Measurements from ENCODE around the gene ARL8B. TPM values are rescaled to one million over a fixed set of nuclear protein-coding genes. Genes with fewer than 3 reads are reported as not detected.

The ARL8B gene
- total and polyA plus RNA-seq, 10 of the 15 experiments (the other 5 are each of a cell fraction or from before 2014, with no cell fraction given) = 22.0 to 80.6 (median 43.7) TPM

GRCh38 chr3:5141760-5142159 lies 19.7 kb downstream of the ARL8B start:
- no peak overlapping the region for H3K4me2 ChIP-seq (ENCODE audit: control insufficient read depth, insufficient read depth)
- H4K20me1 ChIP-seq (ENCODE audit: control insufficient read depth, insufficient read depth) = no peaks in the 10 kb centered on the region
- ATAC-seq (no peak), FAIRE-seq (no peak), DNase-seq (ENCODE audit: low read depth, low spot score) (no peak)
- 63% methylated on average over 4 of the region's 4 CpGs for WGBS (ENCODE audit: insufficient coverage, insufficient replicate concordance, low lambda C conversion rate, missing lambda C conversion rate)
- in situ Hi-C loops (cut with MboI) (no loop called here), intact Hi-C loops (cut with micrococcal nuclease; ENCODE audit: unreplicated experiment) (loop anchor here (2.0 kb wide), 2 partner anchors 45 to 157 kb away; partner anchors contain the start of gene EDEM1)
- no TSS peak for BruUV-seq (replicated peaks)
- ChIA-PET RAD21 (ENCODE audit: unreplicated experiment) (interaction anchor here (1.0 to 6.1 kb wide), 3 partner anchors 44 to 156 kb away, joined by 3 to 93 read pairs (median 12); no protein-coding TSS in a partner anchor), POLR2A (interaction anchor here (1.4 kb wide), 1 partner anchor 40 kb away, joined by 6 read pairs; no protein-coding TSS in a partner anchor), SMC1A (ENCODE audit: uncharacterized antibody, unreplicated experiment) (interaction anchor here (3.5 to 10.3 kb wide), 2 partner anchors 9 to 48 kb away, joined by 17 to 284 read pairs; partner anchors contain the start of gene EDEM1), CTCF (interaction anchor here (1.2 to 7.3 kb wide), 2 partner anchors 9 to 48 kb away, joined by 3 to 163 read pairs; partner anchors contain the start of gene EDEM1)
- H3K4me3 ChIP-seq = no peak overlapping the region
- peaks cover 38% of the 10 kb centered on the region for H3K9me3 ChIP-seq (replicated peaks; ENCODE audit: control insufficient read depth, insufficient read depth, low read length)
- peaks cover 54% of the 10 kb centered on the region for H3K4me1 ChIP-seq (ENCODE audit: control insufficient read depth, insufficient read depth, low read length)
- no peaks in the 10 kb centered on the region for H3K27me3 ChIP-seq (replicated peaks in 1 of 2; ENCODE audit: control insufficient read depth in 2 of 2, insufficient read depth in 2 of 2, low read length in 1 of 2)
- H3K9ac ChIP-seq (ENCODE audit: control insufficient read depth, insufficient read depth, low read length) = no peak overlapping the region; the same call in 1 of the 2 replicates
- peaks cover 95% of the 10 kb centered on the region for H3K79me2 ChIP-seq (ENCODE audit: control insufficient read depth, insufficient read depth, low read length)
- H3K27ac ChIP-seq (ENCODE audit: control insufficient read depth, insufficient read depth) = peak overlapping the region; percentile 90
- no peak overlapping the region for H2AFZ ChIP-seq (ENCODE audit: control insufficient read depth, low read depth, low read length)
- peak; percentile 52 for TF ChIP-seq JUNB (IDR thresholded peaks at IDR 0.05)
- TF ChIP-seq MTA2 (IDR thresholded peaks at IDR 0.05; ENCODE audit: low read depth) = peak; percentile 22; the same call in 1 of the 2 replicates
- TF ChIP-seq PAX8 (IDR thresholded peaks at IDR 0.05) = no peak
- peak; percentile 75 for TF ChIP-seq RUNX3 (IDR thresholded peaks at IDR 0.05; ENCODE audit: low read length)
- H3K36me3 ChIP-seq (ENCODE audit: control insufficient read depth in 2 of 2, insufficient read depth in 2 of 2, low read length in 1 of 2) = peaks cover 4 to 7% of the 10 kb centered on the region in 2 experiments; a peak in 3 of 4 replicates

GRCh38 chr3:5143464-5143863 lies 21.4 kb downstream of the ARL8B start:
- ATAC-seq (no peak), FAIRE-seq (no peak), DNase-seq (ENCODE audit: low read depth, low spot score) (no peak)
- TF ChIP-seq SREBF1 (IDR thresholded peaks at IDR 0.05; ENCODE audit: low read length) = no peak
- no peak for TF ChIP-seq FOXM1 (IDR thresholded peaks at IDR 0.05; ENCODE audit: low read depth, low read length)
- TF ChIP-seq RELA (IDR thresholded peaks at IDR 0.05; ENCODE audit: borderline replicate concordance, partially characterized antibody) = no peak
- no peak for TF ChIP-seq ZNF384 (IDR thresholded peaks at IDR 0.05; ENCODE audit: borderline replicate concordance, low read depth, low read length)
- TF ChIP-seq BMI1 (IDR thresholded peaks at IDR 0.05; ENCODE audit: borderline replicate concordance) = no peak
- ChIA-PET POLR2A (no interaction called here), CTCF (interaction anchor here (1.4 kb wide), 1 partner anchor 49 kb away, joined by 4 read pairs; no protein-coding TSS in a partner anchor), SMC1A (ENCODE audit: uncharacterized antibody, unreplicated experiment) (interaction anchor here (0.6 to 2.8 kb wide), 2 partner anchors 39 to 42 kb away, joined by 3 to 13 read pairs; no protein-coding TSS in a partner anchor), RAD21 (ENCODE audit: unreplicated experiment) (no interaction called here)
- Histone ChIP-seq H3K9me3 (replicated peaks; ENCODE audit: control insufficient read depth, insufficient read depth, low read length) (peaks cover 43% of the 10 kb centered on the region), H3K79me2 (ENCODE audit: control insufficient read depth, insufficient read depth, low read length) (peaks cover 90% of the 10 kb centered on the region), H3K27me3 (replicated peaks in 1 of 2; ENCODE audit: control insufficient read depth in 2 of 2, insufficient read depth in 2 of 2, low read length in 1 of 2) (no peaks in the 10 kb centered on the region), H3K4me2 (ENCODE audit: control insufficient read depth, insufficient read depth) (no peak overlapping the region), H3K9ac (ENCODE audit: control insufficient read depth, insufficient read depth, low read length) (no peak overlapping the region), H2AFZ (ENCODE audit: control insufficient read depth, low read depth, low read length) (no peak overlapping the region), H3K36me3 (ENCODE audit: control insufficient read depth in 2 of 2, insufficient read depth in 2 of 2, low read length in 1 of 2) (peaks cover 4 to 7% of the 10 kb centered on the region in 2 experiments; a peak in 3 of 4 replicates), H4K20me1 (ENCODE audit: control insufficient read depth, insufficient read depth) (no peaks in the 10 kb centered on the region), H3K4me3 (no peak overlapping the region), H3K4me1 (ENCODE audit: control insufficient read depth, insufficient read depth, low read length) (peaks cover 36% of the 10 kb centered on the region), H3K27ac (ENCODE audit: control insufficient read depth, insufficient read depth) (no peak overlapping the region)
- WGBS (ENCODE audit: insufficient coverage, insufficient replicate concordance, low lambda C conversion rate, missing lambda C conversion rate) = 99% methylated on average over 4 of the region's 4 CpGs
- in situ Hi-C loops (cut with MboI) (no loop called here), intact Hi-C loops (cut with micrococcal nuclease; ENCODE audit: unreplicated experiment) (no loop called here)
- BruUV-seq (replicated peaks) = no TSS peak

Measured in GM12878 (cell line).